ENCODE results near the gene HIC1.

The HIC1 gene

GRCh38 chr17:2022647-2023240, 32.2 kb upstream of the HIC1 start:
- no peak for DNase-seq (ENCODE audit: low spot score)
- TF ChIP-seq CTCF (IDR thresholded peaks at IDR 0.05; ENCODE audit: extremely low read depth, missing control alignments) = no peak

DNA sequence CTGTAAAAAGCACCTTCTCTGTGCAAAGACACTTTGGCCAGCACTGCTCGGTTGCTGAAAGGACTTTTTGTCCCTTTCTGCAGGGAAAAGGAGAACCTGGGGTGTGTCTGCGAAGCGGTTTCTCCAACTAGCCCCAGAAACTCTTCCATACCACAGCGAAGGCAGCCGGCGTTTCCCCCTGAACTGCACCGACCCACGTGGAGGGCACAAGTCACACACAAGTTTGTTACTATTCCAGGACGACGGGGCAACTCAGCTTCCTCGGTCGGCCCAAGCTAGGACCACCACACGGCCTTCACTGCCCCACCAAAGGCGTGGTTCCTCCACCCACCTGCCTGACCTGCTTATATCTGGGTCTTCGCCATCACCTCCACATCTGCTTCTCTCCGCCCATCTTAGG, 31.6 kb upstream of the HIC1 start:
- DNase-seq (ENCODE audit: low spot score) = no peak
- no peak for TF ChIP-seq CTCF (IDR thresholded peaks at IDR 0.05; ENCODE audit: extremely low read depth, missing control alignments)

DNA sequence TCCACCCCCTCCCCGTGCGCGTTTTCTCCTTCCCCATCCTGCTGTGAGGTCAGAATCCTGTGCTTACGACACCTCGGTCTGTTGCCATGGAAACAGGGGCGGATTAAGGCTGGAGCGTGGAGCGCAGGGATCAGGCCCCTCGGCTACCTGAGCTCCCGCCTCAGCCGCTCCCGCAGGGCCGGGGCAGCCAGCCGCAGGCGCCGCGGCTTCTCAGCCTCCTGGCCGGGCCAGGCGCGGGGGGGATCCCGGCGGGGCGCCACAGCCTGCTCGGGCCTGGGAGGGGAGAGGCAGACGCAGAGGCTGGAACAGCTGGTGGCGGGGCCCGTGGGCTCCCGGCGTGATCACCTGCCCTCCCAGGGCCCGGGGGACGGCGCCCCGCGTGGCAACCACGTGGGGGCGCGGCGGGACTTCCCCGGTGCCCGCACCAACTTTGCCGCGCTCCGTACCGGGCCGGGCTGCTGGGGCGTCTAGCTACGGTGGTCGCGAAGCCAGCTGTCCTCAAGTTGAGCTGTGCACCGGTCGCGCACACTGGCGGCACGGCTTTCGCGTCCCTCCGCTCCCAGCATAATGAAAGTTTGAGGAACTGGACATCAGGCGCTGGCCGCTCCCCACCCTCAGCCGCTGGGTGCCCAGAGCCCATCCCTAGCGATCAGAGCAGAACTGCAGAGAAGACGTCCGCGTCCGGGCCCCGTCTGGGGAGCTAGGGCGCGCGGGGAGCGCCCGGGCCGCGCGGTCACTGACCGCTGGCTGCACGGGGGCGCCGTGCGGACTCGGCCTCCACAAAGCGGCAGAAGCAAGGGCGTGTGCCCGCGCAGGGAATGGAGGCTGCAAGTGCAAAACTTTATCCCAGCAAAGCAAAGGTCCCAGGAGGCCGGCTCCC, 31.0 kb upstream of the HIC1 start:
- no peak for DNase-seq (ENCODE audit: low spot score)

DNA sequence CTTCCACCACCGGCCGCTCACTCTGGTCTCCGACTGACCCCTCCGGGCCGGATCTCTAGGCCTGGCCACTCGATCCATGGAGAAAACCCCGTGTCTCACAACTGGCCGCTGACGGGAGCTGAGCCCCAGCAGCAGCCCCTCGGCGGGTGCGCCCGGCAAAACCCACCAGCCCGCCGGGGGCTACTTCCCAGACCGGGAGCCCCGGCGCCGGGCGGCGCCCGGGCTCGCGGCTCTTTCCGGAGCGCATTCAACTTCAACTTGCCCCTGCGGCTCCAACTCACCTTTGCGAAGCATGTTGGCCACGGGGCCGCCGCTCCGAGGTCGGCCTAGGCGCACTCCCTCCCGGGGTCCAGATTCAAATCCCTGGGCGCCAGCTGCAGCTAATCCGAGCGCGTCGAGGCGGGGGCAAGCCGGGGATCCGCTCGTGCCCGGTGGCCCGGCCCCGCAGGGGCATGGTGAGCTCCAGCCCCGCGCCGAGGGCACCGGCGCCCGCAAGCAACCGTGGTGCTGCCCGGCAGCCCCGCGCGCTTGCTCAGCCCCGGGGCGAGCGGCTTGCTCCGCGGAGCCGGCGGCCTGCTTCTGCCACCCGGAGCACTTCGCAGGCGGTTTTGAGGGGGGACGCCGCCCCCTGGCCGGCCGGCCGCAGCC, 30.2 kb upstream of the HIC1 start:
- DNase-seq (ENCODE audit: low spot score) = no peak
- TF ChIP-seq CTCF (IDR thresholded peaks at IDR 0.05; ENCODE audit: extremely low read depth, missing control alignments) = no peak

More for the DNA sequence above, 31.0 kb upstream of the HIC1 start:
- TF ChIP-seq CTCF (IDR thresholded peaks at IDR 0.05; ENCODE audit: extremely low read depth, missing control alignments) = no peak

DNA sequence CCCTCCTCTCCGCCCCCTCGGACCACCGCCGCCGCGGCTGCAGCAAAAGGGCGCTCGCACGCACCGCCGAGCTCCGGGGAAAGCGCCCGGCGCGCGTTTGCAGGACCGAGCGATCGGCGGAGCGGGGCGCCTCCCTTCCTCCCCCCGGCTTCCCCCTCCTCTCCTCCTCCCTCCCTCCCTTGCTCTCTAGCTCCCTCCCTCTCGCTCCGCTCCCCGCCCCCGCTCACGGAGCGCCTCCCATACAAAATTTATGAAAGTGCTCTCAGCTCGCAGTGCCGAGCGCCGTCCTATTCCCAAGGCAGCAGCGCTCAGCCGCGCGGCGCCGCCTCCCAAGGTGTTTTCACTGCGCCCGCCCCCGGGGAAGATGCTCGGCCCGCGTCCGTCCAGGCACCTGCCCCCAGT, 29.7 kb upstream of the HIC1 start, which contains the start of gene RTN4RL1:
Gene RTN4RL1 (minus strand): TSS at position 115 of the 402 bp plus-strand sequence. CDS start 469 bp downstream, outside the sequence.
- TF ChIP-seq CTCF (IDR thresholded peaks at IDR 0.05; ENCODE audit: extremely low read depth, missing control alignments) = no peak
- peak; percentile 78 for DNase-seq (ENCODE audit: low spot score)

DNA sequence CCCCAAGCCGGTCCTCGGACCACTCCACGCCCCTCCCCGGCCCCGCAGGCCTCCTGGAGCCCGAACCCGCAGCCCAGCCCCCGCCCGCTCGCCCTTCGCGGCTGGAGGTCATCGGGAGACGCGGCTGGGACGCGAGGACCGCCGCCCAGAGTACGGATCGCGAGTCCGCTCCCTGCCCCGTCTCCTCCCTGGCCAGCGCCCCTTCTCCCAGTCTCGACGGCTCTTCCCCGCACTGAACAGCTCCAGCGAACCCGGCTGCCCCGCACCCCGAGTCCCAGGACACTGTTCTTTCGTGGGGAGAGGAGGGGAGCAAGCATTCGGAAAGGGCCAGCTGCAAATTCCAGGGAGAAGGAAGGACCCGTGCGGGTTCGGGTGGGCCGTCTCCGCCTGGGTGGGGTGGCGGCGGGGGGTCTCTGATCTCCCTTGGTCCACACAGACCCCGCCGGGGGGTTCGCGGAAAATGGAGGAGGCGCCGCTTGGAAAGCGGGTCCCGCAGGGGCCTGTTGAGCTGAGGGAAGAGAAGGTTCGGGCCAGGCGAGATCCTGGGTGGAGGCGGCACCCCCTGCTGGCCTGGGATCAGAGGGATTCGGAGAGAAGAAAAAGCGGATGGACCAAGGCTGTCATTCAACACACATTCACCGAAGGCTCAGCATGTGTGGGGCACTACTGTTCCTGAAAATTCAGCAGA, 29.1 kb upstream of the HIC1 start:
- no peak for TF ChIP-seq CTCF (IDR thresholded peaks at IDR 0.05; ENCODE audit: extremely low read depth, missing control alignments)
- peak; percentile 68 for DNase-seq (ENCODE audit: low spot score)

Data from GM20000 (cell line).